CD14-positive monocyte (primary cell): ENCODE data around the gene AGAP1. TPM values are rescaled to one million over a fixed set of nuclear protein-coding genes. Genes with fewer than 3 reads are reported as not detected.

Source experiments
- DNase-seq, 3 donors: peaks; one replicate each; pipeline ENCODE4 v3.0.0-alpha.2; 2011 to 2022
- H2AFZ ChIP-seq: 2 replicates; pipeline ENCODE4 v1.6.0; 2012; ENCODE audit warnings: mild to moderate bottlenecking, low read depth, low read length, inconsistent platforms; ENCODE audit not compliant: insufficient read depth, poor library complexity, severe bottlenecking
- H3K27ac ChIP-seq, 2 donors: 1 replicate in 1 of 2; 2 replicates in 1 of 2; pipeline ENCODE4 v1.5.1; 2012 to 2013; ENCODE audit warnings: low read length in 2 of 2, control low read depth in 1 of 2, inconsistent platforms in 1 of 2, low read depth in 1 of 2, mild to moderate bottlenecking in 1 of 2
- H3K27me3 ChIP-seq, 2 donors: one replicate each; pipeline versions ENCODE4 v1.6.0 to v1.6.1; 2011 to 2013; ENCODE audit warnings: low read length in 2 of 2; ENCODE audit not compliant: control insufficient read depth in 2 of 2, insufficient read depth in 2 of 2
- H3K36me3 ChIP-seq, 2 donors: replicated peaks in 1 of 2; 1 replicate in 1 of 2; 2 replicates in 1 of 2; pipeline versions ENCODE4 v1.5.1 to v1.6.1; 2012 to 2013; ENCODE audit warnings: low read length in 2 of 2, control low read depth in 1 of 2, inconsistent platforms in 1 of 2, mild to moderate bottlenecking in 1 of 2; ENCODE audit not compliant: insufficient read depth in 2 of 2, control insufficient read depth in 1 of 2
- H3K4me1 ChIP-seq, 2 donors: 1 replicate in 1 of 2; 2 replicates in 1 of 2; pipeline versions ENCODE4 v1.5.1 to v1.6.1; 2012 to 2013; ENCODE audit warnings: low read length in 2 of 2, control low read depth in 1 of 2, inconsistent platforms in 1 of 2, mild to moderate bottlenecking in 1 of 2, moderate library complexity in 1 of 2; ENCODE audit not compliant: insufficient read depth in 2 of 2, control insufficient read depth in 1 of 2
- H3K4me2 ChIP-seq: replicated peaks from 2 replicates; pipeline ENCODE3; 2012; ENCODE audit warnings: low read length, moderate library complexity, mild to moderate bottlenecking; ENCODE audit not compliant: poor library complexity, severe bottlenecking; ENCODE audit errors: extremely low read depth
- H3K4me3 ChIP-seq, 3 experiments: fragments of 200-600 bp in 1 of 3; sonication (generic) in 1 of 3; replicated peaks in 1 of 3; 1 replicate in 2 of 3; 2 replicates in 1 of 3; pipeline ENCODE4 v1.5.1; 2011 to 2013; ENCODE audit warnings: low read length in 3 of 3, mild to moderate bottlenecking in 3 of 3, control low read depth in 2 of 3, low read depth in 2 of 3, inconsistent platforms in 1 of 3, moderate library complexity in 1 of 3
- H3K79me2 ChIP-seq: 2 replicates; pipeline ENCODE4 v1.6.0; 2012; ENCODE audit warnings: mild to moderate bottlenecking, control low read depth, inconsistent platforms, low read length, moderate library complexity; ENCODE audit not compliant: insufficient read depth
- H3K9ac ChIP-seq: 2 replicates; pipeline ENCODE4 v1.6.0; 2017; ENCODE audit warnings: low read length, mild to moderate bottlenecking; ENCODE audit not compliant: insufficient read depth, poor library complexity, severe bottlenecking
- H3K9me3 ChIP-seq, 2 donors: replicated peaks in 1 of 2; 1 replicate in 1 of 2; 2 replicates in 1 of 2; pipeline versions ENCODE4 v1.5.1 to v1.6.1; 2012 to 2013; ENCODE audit warnings: low read length in 2 of 2, control low read depth in 1 of 2; ENCODE audit not compliant: control insufficient read depth in 1 of 2, insufficient read depth in 1 of 2
- H4K20me1 ChIP-seq: 2 replicates; pipeline ENCODE4 v1.6.0; 2012; ENCODE audit warnings: mild to moderate bottlenecking, low read length, control low read depth, moderate library complexity; ENCODE audit not compliant: insufficient read depth
- H3K27ac Mint-ChIP-seq, 7 donors: one replicate each; pipeline ENCODE4 v1.8.0; 2020; ENCODE audit warnings: mild to moderate bottlenecking in 7 of 7, mixed read lengths in 7 of 7, moderate library complexity in 6 of 7, inconsistent platforms in 2 of 7
- H3K27me3 Mint-ChIP-seq, 3 donors: one replicate each; pipeline ENCODE4 v1.8.0; 2021 to 2022; ENCODE audit warnings: low read depth in 3 of 3, mild to moderate bottlenecking in 3 of 3, mixed read lengths in 3 of 3, moderate library complexity in 3 of 3, inconsistent platforms in 1 of 3
- H3K36me3 Mint-ChIP-seq, 2 donors: one replicate each; pipeline ENCODE4 v1.8.0; 2020; ENCODE audit warnings: mixed read lengths in 2 of 2, inconsistent platforms in 1 of 2, mild to moderate bottlenecking in 1 of 2
- H3K4me1 Mint-ChIP-seq: one replicate; pipeline ENCODE4 v1.8.0; 2020; ENCODE audit warnings: mild to moderate bottlenecking, mixed read lengths
- H3K4me3 Mint-ChIP-seq, 2 donors: one replicate each; pipeline ENCODE4 v1.8.0; 2020; ENCODE audit warnings: mild to moderate bottlenecking in 2 of 2, mixed read lengths in 2 of 2, moderate library complexity in 1 of 2
- H3K9me3 Mint-ChIP-seq, 7 donors: one replicate each; pipeline ENCODE4 v1.8.0; 2020 to 2022; ENCODE audit warnings: mixed read lengths in 7 of 7, mild to moderate bottlenecking in 6 of 7, moderate library complexity in 6 of 7, inconsistent platforms in 2 of 7
- WGBS: methylation state at CpG from one replicate; pipeline ENCODE4 v1.1.5; 2013; ENCODE audit warnings: missing lambda C conversion rate; ENCODE audit not compliant: insufficient coverage; 5-methylcytosine and 5-hydroxymethylcytosine counted together
- intact Hi-C, 2 donors: fragments of 100-400 bp; cut with micrococcal nuclease; formaldehyde crosslinking; loops; one replicate each; pipeline versions ENCODE4 v1.15.0 to v1.15.1; 2023
- polyA plus RNA-seq, 3 donors: library from polyadenylated mRNA; depleted of rRNA in 1 of 3; unstranded in 2 of 3; stranded (reverse) in 1 of 3; fragments of 300-500 nt in 2 of 3; fragments of >200 nt in 1 of 3; fragmentation: Illumina TruSeq in 2 of 3; gene quantifications; 1 replicate in 2 of 3; 2 replicates in 1 of 3; pipeline ENCODE4 v1.2.3, GENCODE V29; 2012 to 2021
- TF ChIP-seq, protein P1 (sequence below): fragments of 200-600 bp; IDR thresholded peaks from one replicate; pipeline ENCODE4 v1.8.0; 2022; ENCODE audit warnings: antibody characterized with exemption, mild to moderate bottlenecking

The AGAP1 gene
- polyA plus RNA-seq, 3 donors = 0.12 TPM; not detected in 2

DNA sequence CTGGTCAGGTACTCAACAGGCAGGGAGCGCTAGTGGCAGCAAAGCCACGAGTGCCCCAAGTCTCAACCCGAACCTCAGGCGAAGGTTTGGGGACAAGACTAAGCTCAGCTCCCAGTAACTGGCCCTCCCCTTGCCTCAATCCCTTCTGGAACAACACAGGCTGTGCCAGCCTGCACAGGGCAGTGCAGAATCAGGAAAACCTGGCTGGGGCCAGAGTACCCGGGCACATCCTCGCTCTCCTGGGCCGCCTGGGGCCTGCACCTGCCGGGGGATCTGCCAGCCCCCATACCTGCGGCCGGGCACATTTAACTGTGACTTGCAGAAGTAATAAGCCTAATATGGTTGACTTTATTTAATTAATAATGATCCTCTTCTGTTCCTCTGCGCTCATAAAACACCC, 613.7 kb downstream of the AGAP1 start:
- Mint-ChIP-seq H3K36me3 (no peaks in the 10 kb centered on the region), H3K4me3 (no peak overlapping the region), H3K27ac (no peak overlapping the region), H3K9me3 (peaks cover 0 to 1% (median 0%) of the 10 kb centered on the region in 7 donors), H3K27me3 (peaks cover 8 to 20% (median 18%) of the 10 kb centered on the region in 3 donors), H3K4me1 (no peaks in the 10 kb centered on the region)
- Histone ChIP-seq H2AFZ (no peak overlapping the region), H3K9me3 (no peaks in the 10 kb centered on the region), H3K27ac (no peak overlapping the region), H3K27me3 (peaks cover 0 to 8% of the 10 kb centered on the region in 2 donors), H3K36me3 (no peaks in the 10 kb centered on the region), H4K20me1 (no peaks in the 10 kb centered on the region), H3K4me3 (no peak overlapping the region), H3K79me2 (no peaks in the 10 kb centered on the region), H3K9ac (no peak overlapping the region), H3K4me2 (no peak overlapping the region), H3K4me1 (no peaks in the 10 kb centered on the region)
- DNase-seq = no peak
- TF ChIP-seq, protein P1, sequence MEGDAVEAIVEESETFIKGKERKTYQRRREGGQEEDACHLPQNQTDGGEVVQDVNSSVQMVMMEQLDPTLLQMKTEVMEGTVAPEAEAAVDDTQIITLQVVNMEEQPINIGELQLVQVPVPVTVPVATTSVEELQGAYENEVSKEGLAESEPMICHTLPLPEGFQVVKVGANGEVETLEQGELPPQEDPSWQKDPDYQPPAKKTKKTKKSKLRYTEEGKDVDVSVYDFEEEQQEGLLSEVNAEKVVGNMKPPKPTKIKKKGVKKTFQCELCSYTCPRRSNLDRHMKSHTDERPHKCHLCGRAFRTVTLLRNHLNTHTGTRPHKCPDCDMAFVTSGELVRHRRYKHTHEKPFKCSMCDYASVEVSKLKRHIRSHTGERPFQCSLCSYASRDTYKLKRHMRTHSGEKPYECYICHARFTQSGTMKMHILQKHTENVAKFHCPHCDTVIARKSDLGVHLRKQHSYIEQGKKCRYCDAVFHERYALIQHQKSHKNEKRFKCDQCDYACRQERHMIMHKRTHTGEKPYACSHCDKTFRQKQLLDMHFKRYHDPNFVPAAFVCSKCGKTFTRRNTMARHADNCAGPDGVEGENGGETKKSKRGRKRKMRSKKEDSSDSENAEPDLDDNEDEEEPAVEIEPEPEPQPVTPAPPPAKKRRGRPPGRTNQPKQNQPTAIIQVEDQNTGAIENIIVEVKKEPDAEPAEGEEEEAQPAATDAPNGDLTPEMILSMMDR = no peak
- intact Hi-C loops = no loop called here
- WGBS = 93% methylated on average over 2 of the region's 11 CpGs

DNA sequence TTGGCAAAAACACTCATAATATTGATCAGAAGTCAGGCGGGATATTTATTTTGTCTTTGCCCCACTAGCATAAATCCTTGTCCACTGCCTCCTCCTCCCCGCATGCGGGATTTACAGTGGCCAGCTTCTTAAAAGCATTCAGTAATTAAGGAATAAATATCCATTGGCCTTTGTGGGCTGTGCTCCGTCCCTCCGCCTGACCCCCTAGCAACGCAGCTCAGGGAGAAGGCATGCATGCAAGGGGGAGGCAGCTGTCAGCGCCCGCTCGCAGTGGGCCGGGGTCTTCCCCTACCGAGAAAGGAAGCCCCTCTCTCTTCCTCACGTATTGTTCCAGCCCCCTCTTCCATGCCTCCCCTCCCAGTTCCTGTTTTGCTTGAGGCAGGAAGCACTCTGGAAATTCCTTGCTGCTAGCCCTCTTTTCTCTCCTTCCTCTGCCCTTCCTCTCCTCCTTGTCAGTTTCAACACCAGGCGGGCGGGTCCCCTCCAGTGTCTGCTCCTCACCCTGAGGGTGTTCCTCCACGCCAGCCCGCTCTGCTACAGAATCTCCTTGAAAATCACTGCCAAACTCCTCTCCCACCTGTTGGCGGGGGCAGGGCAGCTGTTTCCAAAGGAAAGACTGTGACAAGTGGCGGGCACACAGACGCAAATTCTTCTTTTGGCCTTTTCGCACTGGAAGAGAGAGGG, 614.2 kb downstream of the AGAP1 start:
- 32% methylated on average over 12 of the region's 20 CpGs for WGBS
- peaks cover 8 to 20% (median 18%) of the 10 kb centered on the region in 3 donors for H3K27me3 Mint-ChIP-seq
- H3K36me3 Mint-ChIP-seq = no peaks in the 10 kb centered on the region
- no peaks in the 10 kb centered on the region for H3K4me1 Mint-ChIP-seq
- H4K20me1 ChIP-seq = no peaks in the 10 kb centered on the region
- intact Hi-C loops = no loop called here
- DNase-seq = no peak
- H3K36me3 ChIP-seq = no peaks in the 10 kb centered on the region
- H3K27ac ChIP-seq = no peak overlapping the region
- no peaks in the 10 kb centered on the region for H3K79me2 ChIP-seq
- TF ChIP-seq, protein P1 = no peak
- H2AFZ ChIP-seq = no peak overlapping the region
- H3K4me1 ChIP-seq = no peaks in the 10 kb centered on the region
- peaks cover 0 to 1% (median 0%) of the 10 kb centered on the region in 7 donors for H3K9me3 Mint-ChIP-seq
- H3K9me3 ChIP-seq = no peaks in the 10 kb centered on the region
- no peak overlapping the region for H3K9ac ChIP-seq
- H3K27me3 ChIP-seq = peaks cover 0 to 8% of the 10 kb centered on the region in 2 donors
- H3K4me3 Mint-ChIP-seq = peak overlapping the region in 1 of 2 donors; percentile 43
- no peak overlapping the region for H3K4me3 ChIP-seq
- H3K27ac Mint-ChIP-seq = no peak overlapping the region
- H3K4me2 ChIP-seq = no peak overlapping the region
